ENCODE measurements around the gene TMEM256.
"Not testable (repeated sequence)": the region's sequence is repeated elsewhere in the genome, so short reads cannot be mapped to it uniquely, and the experiment has no call there.

The TMEM256 gene

DNA sequence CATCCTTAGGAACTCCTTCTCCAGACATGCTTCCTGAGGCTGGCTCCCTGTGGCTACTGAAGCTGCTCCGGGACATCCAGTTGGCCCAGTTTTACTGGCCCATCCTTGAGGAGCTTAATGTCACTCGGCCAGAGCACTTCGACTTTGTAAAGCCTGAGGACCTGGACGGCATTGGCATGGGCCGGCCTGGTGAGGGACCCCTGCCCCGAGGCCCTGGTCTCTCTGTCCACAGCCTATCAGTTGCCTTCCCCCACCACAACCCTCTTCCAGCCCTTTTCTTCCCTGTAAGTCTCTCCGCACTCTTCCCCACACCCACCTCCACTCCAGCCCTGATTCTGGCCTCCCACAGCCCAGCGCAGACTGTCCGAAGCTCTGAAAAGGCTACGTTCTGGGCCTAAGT is 21.0 kb downstream of the TMEM256 start:
- TF ChIP-seq, protein P1, sequence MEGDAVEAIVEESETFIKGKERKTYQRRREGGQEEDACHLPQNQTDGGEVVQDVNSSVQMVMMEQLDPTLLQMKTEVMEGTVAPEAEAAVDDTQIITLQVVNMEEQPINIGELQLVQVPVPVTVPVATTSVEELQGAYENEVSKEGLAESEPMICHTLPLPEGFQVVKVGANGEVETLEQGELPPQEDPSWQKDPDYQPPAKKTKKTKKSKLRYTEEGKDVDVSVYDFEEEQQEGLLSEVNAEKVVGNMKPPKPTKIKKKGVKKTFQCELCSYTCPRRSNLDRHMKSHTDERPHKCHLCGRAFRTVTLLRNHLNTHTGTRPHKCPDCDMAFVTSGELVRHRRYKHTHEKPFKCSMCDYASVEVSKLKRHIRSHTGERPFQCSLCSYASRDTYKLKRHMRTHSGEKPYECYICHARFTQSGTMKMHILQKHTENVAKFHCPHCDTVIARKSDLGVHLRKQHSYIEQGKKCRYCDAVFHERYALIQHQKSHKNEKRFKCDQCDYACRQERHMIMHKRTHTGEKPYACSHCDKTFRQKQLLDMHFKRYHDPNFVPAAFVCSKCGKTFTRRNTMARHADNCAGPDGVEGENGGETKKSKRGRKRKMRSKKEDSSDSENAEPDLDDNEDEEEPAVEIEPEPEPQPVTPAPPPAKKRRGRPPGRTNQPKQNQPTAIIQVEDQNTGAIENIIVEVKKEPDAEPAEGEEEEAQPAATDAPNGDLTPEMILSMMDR (IDR thresholded peaks at IDR 0.05; ENCODE audit: low read depth, low read length) = no peak
- H3K4me3 ChIP-seq (ENCODE audit: low read depth, low read length) = no peak overlapping the region

DNA sequence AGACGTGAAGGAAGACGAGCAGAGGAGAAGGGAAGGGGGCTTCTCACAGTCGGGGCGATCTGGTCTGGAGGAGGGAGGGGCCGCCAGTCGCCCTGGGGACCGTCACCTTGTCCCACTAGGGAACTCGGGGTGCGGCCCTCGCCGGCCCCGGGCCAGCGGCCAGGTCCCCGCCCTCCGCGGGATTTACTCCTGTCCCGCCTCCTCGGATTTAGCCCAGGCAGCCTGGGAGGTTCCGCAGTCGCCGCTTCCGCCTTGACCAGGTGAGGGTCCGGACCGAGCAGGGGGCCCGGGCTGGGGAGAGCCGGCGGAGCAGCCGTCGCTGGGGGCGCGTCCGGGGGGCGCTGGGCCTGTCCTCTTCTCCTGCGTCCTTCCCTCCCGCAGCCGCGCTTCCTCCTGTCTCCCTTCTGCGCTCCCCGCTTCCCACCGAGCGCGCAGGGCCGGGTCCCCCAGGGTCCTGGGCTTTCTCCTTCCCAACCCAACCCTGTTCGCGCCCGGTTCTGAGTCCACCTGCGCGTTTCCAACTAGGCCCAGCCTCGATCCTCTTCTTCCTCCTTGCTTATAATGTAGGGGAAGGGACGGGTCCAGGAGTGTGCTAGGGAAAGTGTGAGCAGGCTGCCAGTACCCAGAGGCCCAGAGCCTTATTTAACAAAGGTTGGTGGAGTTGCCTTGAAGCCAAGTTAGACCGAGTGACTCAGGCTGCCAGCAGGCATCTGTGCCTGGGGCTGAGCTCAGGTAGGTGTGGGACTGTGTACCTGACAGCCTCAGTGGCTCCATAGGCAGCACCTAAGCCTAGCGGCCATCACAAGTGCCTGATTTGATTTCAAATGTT is 22.8 kb downstream of the TMEM256 start, which contains the start of gene TNK1:
Gene TNK1 (plus strand): TSS at position 235 of the 829 bp plus-strand sequence. CDS start 1,838 bp downstream, outside the sequence.
- TF ChIP-seq, protein P1 (IDR thresholded peaks at IDR 0.05; ENCODE audit: low read depth, low read length) = no peak
- no peak within 1 kb of the TSS for H3K4me3 ChIP-seq (ENCODE audit: low read depth, low read length)

DNA sequence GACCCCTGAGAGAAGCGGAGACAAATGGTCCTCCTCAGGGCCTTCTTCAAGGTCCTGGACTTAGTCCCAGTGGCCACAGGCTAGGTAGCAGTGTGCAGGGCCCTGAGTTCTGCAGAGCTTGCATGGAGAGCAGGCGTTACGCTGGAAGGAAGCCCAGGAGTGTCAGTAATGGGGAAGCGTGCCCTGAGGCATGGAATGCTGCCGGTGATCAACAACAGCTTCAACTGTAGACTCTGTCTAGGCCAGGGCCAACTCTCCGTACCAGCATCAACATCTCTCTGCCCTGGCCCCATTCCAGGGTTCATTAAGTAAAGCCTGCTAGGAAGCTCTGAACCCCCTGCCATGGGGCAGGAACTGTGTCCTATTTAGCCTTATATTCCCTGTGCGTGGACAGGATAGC is 23.6 kb downstream of the TMEM256 start:
- H3K4me3 ChIP-seq (ENCODE audit: low read depth, low read length) = no peak overlapping the region
- TF ChIP-seq, protein P1 (IDR thresholded peaks at IDR 0.05; ENCODE audit: low read depth, low read length) = no peak

DNA sequence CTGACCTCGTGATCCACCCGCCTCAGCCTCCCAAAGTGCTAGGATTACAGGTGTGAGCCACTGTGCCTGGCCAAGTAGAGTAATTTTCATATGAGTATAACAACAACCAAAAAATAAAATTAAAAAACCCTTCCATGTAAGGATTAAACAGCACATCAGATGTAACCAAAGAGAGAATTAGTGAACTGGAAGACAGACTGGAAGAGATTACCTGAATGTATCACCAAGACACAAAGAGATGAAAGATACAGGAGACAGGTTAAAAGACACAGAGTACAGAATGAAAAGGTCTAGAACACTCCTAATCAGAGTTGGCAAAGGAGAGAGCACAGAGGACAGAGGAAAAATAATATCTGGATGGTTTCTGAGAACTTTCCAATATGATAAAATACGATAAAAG is 24.8 kb downstream of the TMEM256 start:
- TF ChIP-seq, protein P1 (IDR thresholded peaks at IDR 0.05; ENCODE audit: low read depth, low read length) = no peak
- H3K4me3 ChIP-seq (ENCODE audit: low read depth, low read length) = no peak overlapping the region

DNA sequence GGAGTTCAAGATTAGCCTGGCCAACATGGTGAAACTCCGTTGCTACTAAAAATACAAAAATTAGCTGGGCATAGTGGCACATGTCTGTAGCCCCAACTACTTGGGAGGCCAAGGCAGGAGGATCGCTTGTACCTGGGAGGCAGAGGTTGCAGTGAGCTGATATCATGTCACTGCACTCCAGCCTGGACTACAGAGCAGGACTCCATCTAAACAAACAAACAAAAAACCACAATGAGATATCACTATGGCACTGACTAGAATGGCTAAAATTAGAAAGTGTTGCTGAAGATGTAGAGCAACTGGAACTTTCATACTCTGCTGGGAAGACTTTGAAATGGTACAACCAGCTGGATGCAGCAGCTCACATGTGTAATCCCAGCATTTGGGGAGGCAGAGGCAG is 29.5 kb downstream of the TMEM256 start:
- H3K4me3 ChIP-seq (ENCODE audit: low read depth, low read length) = no peak overlapping the region
- TF ChIP-seq, protein P1 (IDR thresholded peaks at IDR 0.05; ENCODE audit: low read depth, low read length) = no peak

DNA sequence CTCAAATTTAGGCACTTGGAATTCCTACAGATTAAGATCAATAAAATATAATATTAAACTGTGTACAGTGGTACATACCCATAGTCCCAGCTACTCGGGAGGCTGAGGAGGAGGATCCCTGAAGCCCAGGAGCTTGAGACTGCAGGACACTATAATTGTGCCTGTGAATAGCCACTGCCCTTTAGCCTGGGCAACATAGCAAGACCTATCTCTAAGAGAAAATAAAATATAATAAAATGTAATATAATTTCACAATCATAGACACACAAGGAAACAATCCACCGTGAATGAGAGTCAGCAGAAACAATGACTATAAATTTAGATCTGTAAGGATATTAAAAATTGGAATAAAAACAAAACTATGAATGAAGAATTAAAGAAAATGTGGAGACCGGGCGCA is 33.0 kb downstream of the TMEM256 start:
- TF ChIP-seq, protein P1 (IDR thresholded peaks at IDR 0.05; ENCODE audit: low read depth, low read length) = no peak
- no peak overlapping the region for H3K4me3 ChIP-seq (ENCODE audit: low read depth, low read length)

- TF ChIP-seq, protein P1 (IDR thresholded peaks at IDR 0.05; ENCODE audit: low read depth, low read length) = no peak
- H3K4me3 ChIP-seq (ENCODE audit: low read depth, low read length) = no peak overlapping the region
Measured at GRCh38 chr17:7369825-7370224, 34.1 kb downstream of the TMEM256 start.

- not testable (repeated sequence) for H3K4me3 ChIP-seq (ENCODE audit: low read depth, low read length)
Measured at GRCh38 chr17:7368599-7368994, 35.3 kb downstream of the TMEM256 start.

Data from WI38 (cell line).